ENCODE measurements around the gene TIMP3.

Gene TIMP3

DNA sequence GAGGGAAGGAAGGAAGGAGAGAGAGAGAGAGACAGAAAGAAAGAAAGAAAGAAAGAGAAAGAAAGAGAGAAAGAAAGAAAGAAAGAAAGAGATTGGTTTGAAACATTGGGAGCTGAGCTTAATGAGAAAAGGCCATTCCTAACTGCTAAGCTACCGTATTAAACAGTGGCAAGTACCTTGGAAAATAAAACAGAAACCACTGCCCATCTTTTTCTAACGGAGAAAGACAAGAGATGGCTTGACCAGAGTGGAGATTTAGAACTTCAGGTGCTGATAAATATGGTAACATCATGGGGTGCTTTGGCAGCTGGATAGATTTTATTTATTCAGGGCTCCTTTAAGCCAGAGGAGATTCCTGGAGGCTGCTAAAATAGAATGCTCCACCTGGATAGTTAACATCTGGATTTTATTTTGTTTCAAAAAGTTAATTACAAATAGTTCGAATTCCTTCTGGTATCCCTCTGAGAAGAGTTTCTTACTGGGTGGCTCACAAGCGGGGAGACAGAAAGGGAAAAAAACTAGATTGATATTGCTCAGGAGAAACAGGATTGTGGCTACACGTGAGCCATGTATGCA is 12.9 kb downstream of the TIMP3 start:
- no peaks in the 10 kb centered on the region for H3K4me1 ChIP-seq (ENCODE audit: control insufficient read depth in 1 of 2, insufficient read depth in 1 of 2, low read depth in 1 of 2, low read length in 1 of 2)
- H3K27me3 ChIP-seq, result no peaks in the 10 kb centered on the region
- H3K27ac ChIP-seq, result no peak overlapping the region
- H3K36me3 ChIP-seq, result no peaks in the 10 kb centered on the region
- H3K4me3 ChIP-seq (ENCODE audit: low read depth in 1 of 2, low read length in 1 of 2), result no peak overlapping the region
- no peaks in the 10 kb centered on the region for H3K9me3 ChIP-seq
- TF ChIP-seq, protein P1, sequence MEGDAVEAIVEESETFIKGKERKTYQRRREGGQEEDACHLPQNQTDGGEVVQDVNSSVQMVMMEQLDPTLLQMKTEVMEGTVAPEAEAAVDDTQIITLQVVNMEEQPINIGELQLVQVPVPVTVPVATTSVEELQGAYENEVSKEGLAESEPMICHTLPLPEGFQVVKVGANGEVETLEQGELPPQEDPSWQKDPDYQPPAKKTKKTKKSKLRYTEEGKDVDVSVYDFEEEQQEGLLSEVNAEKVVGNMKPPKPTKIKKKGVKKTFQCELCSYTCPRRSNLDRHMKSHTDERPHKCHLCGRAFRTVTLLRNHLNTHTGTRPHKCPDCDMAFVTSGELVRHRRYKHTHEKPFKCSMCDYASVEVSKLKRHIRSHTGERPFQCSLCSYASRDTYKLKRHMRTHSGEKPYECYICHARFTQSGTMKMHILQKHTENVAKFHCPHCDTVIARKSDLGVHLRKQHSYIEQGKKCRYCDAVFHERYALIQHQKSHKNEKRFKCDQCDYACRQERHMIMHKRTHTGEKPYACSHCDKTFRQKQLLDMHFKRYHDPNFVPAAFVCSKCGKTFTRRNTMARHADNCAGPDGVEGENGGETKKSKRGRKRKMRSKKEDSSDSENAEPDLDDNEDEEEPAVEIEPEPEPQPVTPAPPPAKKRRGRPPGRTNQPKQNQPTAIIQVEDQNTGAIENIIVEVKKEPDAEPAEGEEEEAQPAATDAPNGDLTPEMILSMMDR (IDR thresholded peaks at IDR 0.05), result no peak

DNA sequence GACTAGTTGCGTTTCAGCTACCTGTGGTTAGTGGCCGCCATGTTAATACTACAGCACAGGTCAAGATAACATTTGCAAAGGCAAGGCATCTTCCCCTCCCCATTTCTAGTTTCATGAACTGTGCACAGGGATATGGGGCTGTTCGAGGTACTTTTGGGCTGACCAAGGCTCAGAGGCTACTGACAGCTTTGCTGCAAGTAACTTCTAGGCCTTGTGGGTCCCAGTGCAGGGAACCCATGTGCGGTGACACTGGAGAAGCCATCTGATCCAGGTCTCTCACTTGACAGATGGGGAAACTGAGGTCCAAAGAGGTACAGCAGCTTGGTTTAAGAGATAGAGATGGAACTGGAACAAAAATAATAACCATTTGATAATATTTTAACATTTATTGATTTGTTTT is 13.6 kb downstream of the TIMP3 start:
- no peaks in the 10 kb centered on the region for H3K36me3 ChIP-seq

DNA sequence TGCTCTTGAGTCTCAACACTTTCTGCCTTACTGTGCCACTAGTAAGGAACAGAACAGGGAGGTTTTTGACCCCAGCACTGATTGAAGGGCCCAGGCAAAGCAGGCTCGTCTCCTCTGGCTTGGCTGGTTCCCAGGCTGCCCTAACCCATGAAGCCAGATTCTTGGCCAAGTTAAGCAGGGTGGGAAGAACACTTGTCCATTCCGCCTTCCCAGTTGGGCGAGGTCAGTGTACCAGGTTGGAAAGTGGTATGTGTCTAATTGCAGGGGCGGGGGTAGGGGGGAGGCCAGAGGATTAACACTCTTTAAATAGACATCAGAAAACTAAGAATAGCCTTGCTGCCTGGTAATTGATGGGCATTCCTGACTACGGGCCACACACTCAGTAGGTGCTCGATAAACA is 14.4 kb downstream of the TIMP3 start:
- Histone ChIP-seq H3K36me3 (no peaks in the 10 kb centered on the region), H3K4me3 (ENCODE audit: low read depth in 1 of 2, low read length in 1 of 2) (no peak overlapping the region), H3K4me1 (ENCODE audit: control insufficient read depth in 1 of 2, insufficient read depth in 1 of 2, low read depth in 1 of 2, low read length in 1 of 2) (no peaks in the 10 kb centered on the region), H3K9me3 (no peaks in the 10 kb centered on the region), H3K27ac (no peak overlapping the region), H3K27me3 (no peaks in the 10 kb centered on the region)
- TF ChIP-seq, protein P1 (IDR thresholded peaks at IDR 0.05), result no peak

More for the DNA sequence above, 13.6 kb downstream of the TIMP3 start:
- TF ChIP-seq, protein P1 (IDR thresholded peaks at IDR 0.05), result no peak
- Histone ChIP-seq H3K4me3 (ENCODE audit: low read depth in 1 of 2, low read length in 1 of 2) (no peak overlapping the region), H3K27ac (no peak overlapping the region), H3K9me3 (no peaks in the 10 kb centered on the region), H3K27me3 (no peaks in the 10 kb centered on the region), H3K4me1 (ENCODE audit: control insufficient read depth in 1 of 2, insufficient read depth in 1 of 2, low read depth in 1 of 2, low read length in 1 of 2) (no peaks in the 10 kb centered on the region)

DNA sequence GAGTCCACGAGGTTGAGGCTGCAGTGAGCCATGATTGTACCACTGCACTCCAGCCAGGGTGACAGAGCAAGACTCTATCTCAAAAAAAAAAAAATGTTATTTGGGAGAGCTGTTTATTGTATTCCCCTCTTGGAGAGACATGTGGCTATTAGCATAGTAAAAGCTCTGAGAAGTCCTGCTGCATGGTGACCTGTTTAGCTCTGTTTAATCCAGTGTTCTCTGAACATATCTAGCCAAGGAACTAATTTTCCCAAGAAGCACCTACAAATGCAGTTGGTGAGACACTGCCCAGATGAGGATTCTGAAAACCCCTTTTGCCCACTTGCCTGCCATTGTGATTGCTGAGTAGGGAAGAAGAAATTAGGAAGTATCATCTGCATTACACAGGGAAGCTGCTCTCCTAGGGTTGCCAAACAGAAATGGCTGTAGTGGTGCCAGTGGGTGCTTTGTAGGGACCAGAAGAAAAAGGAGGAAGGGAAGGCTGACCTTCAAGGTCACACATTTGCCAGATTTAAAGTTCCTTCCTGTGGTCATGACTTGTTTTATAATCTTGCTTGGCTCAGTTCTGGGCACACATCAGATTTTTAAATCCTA is 15.7 kb downstream of the TIMP3 start:
- TF ChIP-seq, protein P1 (IDR thresholded peaks at IDR 0.05), result no peak
- Histone ChIP-seq H3K27ac (no peak overlapping the region), H3K4me3 (ENCODE audit: low read depth in 1 of 2, low read length in 1 of 2) (no peak overlapping the region), H3K36me3 (no peaks in the 10 kb centered on the region), H3K9me3 (no peaks in the 10 kb centered on the region), H3K27me3 (no peaks in the 10 kb centered on the region), H3K4me1 (ENCODE audit: control insufficient read depth in 1 of 2, insufficient read depth in 1 of 2, low read depth in 1 of 2, low read length in 1 of 2) (no peaks in the 10 kb centered on the region)

DNA sequence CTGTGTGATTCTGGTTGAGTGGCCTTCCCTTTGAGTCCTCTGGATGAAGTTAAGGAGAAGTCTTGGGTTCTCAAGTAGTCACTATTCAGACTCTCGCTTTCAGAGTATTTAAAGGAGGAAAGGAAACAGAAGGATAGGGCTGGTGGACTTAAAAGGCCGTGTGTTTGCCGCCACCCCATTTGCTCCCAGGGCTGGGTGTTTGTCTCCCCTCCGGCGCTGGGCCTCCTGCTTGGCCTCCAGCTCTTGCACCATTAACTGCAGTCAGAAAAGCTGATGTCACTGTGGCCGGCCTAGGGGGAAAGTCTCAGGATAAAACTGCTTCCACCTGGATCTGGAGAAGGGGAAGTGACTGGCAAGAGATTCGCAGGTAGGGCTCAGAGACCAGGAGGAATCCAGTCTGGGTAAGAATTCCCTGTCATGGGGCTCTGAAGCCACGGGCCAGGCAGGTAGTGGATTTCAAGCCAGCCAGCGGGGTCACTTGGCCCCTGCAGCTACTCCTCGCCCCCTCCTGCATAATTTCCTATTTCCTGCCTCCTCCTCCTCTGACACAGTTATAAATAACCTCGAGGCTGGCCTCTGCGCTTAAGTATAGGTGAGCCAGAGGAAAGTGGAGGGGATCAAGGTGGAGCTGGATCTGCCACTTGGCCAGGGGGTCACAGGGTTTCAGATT is 17.1 kb downstream of the TIMP3 start:
- H3K9me3 ChIP-seq, result no peaks in the 10 kb centered on the region
- no peaks in the 10 kb centered on the region for H3K36me3 ChIP-seq
- H3K27me3 ChIP-seq, result no peaks in the 10 kb centered on the region
- H3K27ac ChIP-seq, result no peak overlapping the region
- H3K4me3 ChIP-seq (ENCODE audit: low read depth in 1 of 2, low read length in 1 of 2), result no peak overlapping the region
- H3K4me1 ChIP-seq (ENCODE audit: control insufficient read depth in 1 of 2, insufficient read depth in 1 of 2, low read depth in 1 of 2, low read length in 1 of 2), result no peaks in the 10 kb centered on the region
- TF ChIP-seq, protein P1 (IDR thresholded peaks at IDR 0.05), result no peak
